ENCODE measurements around the gene BDKRB1. TPM values are rescaled to one million over a fixed set of nuclear protein-coding genes. Genes with fewer than 3 reads are reported as not detected.

The BDKRB1 gene
- total and polyA plus RNA-seq, 10 of the 15 experiments (the other 5 are each of a cell fraction or from before 2014, with no cell fraction given) = 0.21 TPM; not detected in 9

GRCh38 chr14:96268431-96269358 is 12.7 kb downstream of the BDKRB1 start (continued):
- TF ChIP-seq ZBTB11 (CRISPR knock-in tag; IDR thresholded peaks at IDR 0.05) = no peak
- no peak for TF ChIP-seq SUPT20H (IDR thresholded peaks at IDR 0.05; ENCODE audit: borderline replicate concordance, control insufficient read depth, low read depth, low read length)
- TF ChIP-seq BACH1 (IDR thresholded peaks at IDR 0.05; ENCODE audit: borderline replicate concordance) = no peak
- no peak for TF ChIP-seq SREBF1 (IDR thresholded peaks at IDR 0.05; ENCODE audit: low read length)
- no peak for TF ChIP-seq TCF12 (IDR thresholded peaks at IDR 0.05; ENCODE audit: low read depth, low read length)
- no peak for TF ChIP-seq HDAC2 (IDR thresholded peaks at IDR 0.05)

GRCh38 chr14:96269359-96269710 is 13.3 kb downstream of the BDKRB1 start:
- intact Hi-C loops (cut with micrococcal nuclease; ENCODE audit: unreplicated experiment) (no loop called here), in situ Hi-C loops (cut with MboI) (no loop called here)
- ATAC-seq (no peak), DNase-seq (ENCODE audit: low read depth, low spot score) (no peak), FAIRE-seq (no peak)
- no peak overlapping the region for H3K4me2 ChIP-seq (ENCODE audit: control insufficient read depth, insufficient read depth)
- no peaks in the 10 kb centered on the region for H3K79me2 ChIP-seq (ENCODE audit: control insufficient read depth, insufficient read depth, low read length)
- ChIA-PET POLR2A (no interaction called here), SMC1A (ENCODE audit: uncharacterized antibody, unreplicated experiment) (no interaction called here), CTCF (interaction anchor here (0.6 kb wide), 1 partner anchor 164 kb away, joined by 3 read pairs; no protein-coding TSS in a partner anchor), RAD21 (ENCODE audit: unreplicated experiment) (no interaction called here)
- H3K9ac ChIP-seq (ENCODE audit: control insufficient read depth, insufficient read depth, low read length) = no peak overlapping the region
- 53% methylated on average over 10 of the region's 10 CpGs for WGBS (ENCODE audit: insufficient coverage, insufficient replicate concordance, low lambda C conversion rate, missing lambda C conversion rate)
- H2AFZ ChIP-seq (ENCODE audit: control insufficient read depth, low read depth, low read length) = no peak overlapping the region
- no peaks in the 10 kb centered on the region for H3K4me1 ChIP-seq (ENCODE audit: control insufficient read depth, insufficient read depth, low read length)
- H3K27me3 ChIP-seq (replicated peaks in 1 of 2; ENCODE audit: control insufficient read depth in 2 of 2, insufficient read depth in 2 of 2, low read length in 1 of 2) = peaks cover 0 to 1% of the 10 kb centered on the region in 2 experiments; a peak in 2 of 4 replicates
- no peak overlapping the region for H3K4me3 ChIP-seq
- H3K27ac ChIP-seq (ENCODE audit: control insufficient read depth, insufficient read depth) = no peak overlapping the region
- BruUV-seq (replicated peaks) = no TSS peak
- no peaks in the 10 kb centered on the region for H3K9me3 ChIP-seq (replicated peaks; ENCODE audit: control insufficient read depth, insufficient read depth, low read length)
- no peaks in the 10 kb centered on the region for H3K36me3 ChIP-seq (ENCODE audit: control insufficient read depth in 2 of 2, insufficient read depth in 2 of 2, low read length in 1 of 2)
- H4K20me1 ChIP-seq (ENCODE audit: control insufficient read depth, insufficient read depth) = no peaks in the 10 kb centered on the region
- no peak for TF ChIP-seq TCF12 (IDR thresholded peaks at IDR 0.05; ENCODE audit: low read depth, low read length)
- TF ChIP-seq CREB1 (IDR thresholded peaks at IDR 0.05; ENCODE audit: low read depth) = no peak
- TF ChIP-seq ZNF622 (IDR thresholded peaks at IDR 0.05) = no peak
- no peak for TF ChIP-seq ZSCAN29 (IDR thresholded peaks at IDR 0.05)
- TF ChIP-seq MTA2 (IDR thresholded peaks at IDR 0.05; ENCODE audit: low read depth) = no peak
- no peak for TF ChIP-seq MYC (IDR thresholded peaks at IDR 0.05; ENCODE audit: insufficient read depth, insufficient read length, insufficient replicate concordance, low read length, severe bottlenecking)
- no peak for TF ChIP-seq CHD1 (IDR thresholded peaks at IDR 0.05; ENCODE audit: low read depth, low read length)
- no peak for TF ChIP-seq STAT3 (IDR thresholded peaks at IDR 0.05; ENCODE audit: low read depth, low read length)
- TF ChIP-seq ZBTB33 (IDR thresholded peaks at IDR 0.05) = no peak
- TF ChIP-seq ZNF217 (IDR thresholded peaks at IDR 0.05) = no peak
- TF ChIP-seq DPF2 (IDR thresholded peaks at IDR 0.05) = no peak
- no peak for TF ChIP-seq POU2F2 (IDR thresholded peaks at IDR 0.05; ENCODE audit: borderline replicate concordance, low read depth, low read length)
- TF ChIP-seq BHLHE40 (IDR thresholded peaks at IDR 0.05; ENCODE audit: borderline replicate concordance in 1 of 2, low read depth in 2 of 2, low read length in 1 of 2) = no peak
- TF ChIP-seq CBFB (IDR thresholded peaks at IDR 0.05; ENCODE audit: low read depth) = no peak
